ENCODE data around the gene KMT2B.

The KMT2B gene

GRCh38 chr19:35751839-35752745, 34.3 kb downstream of the KMT2B start:
- no peak overlapping the region for H3K4me3 ChIP-seq (replicated peaks; ENCODE audit: insufficient read depth, low read length)
- no peak for DNase-seq (ENCODE audit: low read depth in 1 of 2, low spot score in 1 of 2)
- TF ChIP-seq SPI1 (IDR thresholded peaks at IDR 0.05; ENCODE audit: borderline replicate concordance, low read depth) (no peak), POLR2AphosphoS5 (IDR thresholded peaks at IDR 0.05; ENCODE audit: low read depth) (no peak)
- no peaks in the 10 kb centered on the region for H3K27me3 ChIP-seq (ENCODE audit: insufficient read depth, poor library complexity, severe bottlenecking)
- H3K27ac ChIP-seq (replicated peaks) = no peak overlapping the region

- Histone ChIP-seq H3K27ac (replicated peaks) (no peak overlapping the region), H3K4me3 (replicated peaks; ENCODE audit: insufficient read depth, low read length) (no peak overlapping the region), H3K27me3 (ENCODE audit: insufficient read depth, poor library complexity, severe bottlenecking) (no peaks in the 10 kb centered on the region)
- TF ChIP-seq CTCF (IDR thresholded peaks at IDR 0.05; ENCODE audit: insufficient read depth, low read length) (no peak), GABPA (IDR thresholded peaks at IDR 0.05; ENCODE audit: low read depth) (no peak), REST (IDR thresholded peaks at IDR 0.05; ENCODE audit: insufficient replicate concordance, low read depth) (no peak), POLR2AphosphoS5 (IDR thresholded peaks at IDR 0.05; ENCODE audit: low read depth) (no peak), SPI1 (IDR thresholded peaks at IDR 0.05; ENCODE audit: borderline replicate concordance, low read depth) (no peak)
- no peak for DNase-seq (ENCODE audit: low read depth in 1 of 2, low spot score in 1 of 2)
These were observed 35.0 kb downstream of the KMT2B start for GRCh38 chr19:35752746-35753350.

GRCh38 chr19:35753634-35754369, 36.0 kb downstream of the KMT2B start:
- no peak for DNase-seq (ENCODE audit: low read depth in 1 of 2, low spot score in 1 of 2)
- H3K4me3 ChIP-seq (replicated peaks; ENCODE audit: insufficient read depth, low read length) = no peak overlapping the region
- TF ChIP-seq GABPA (IDR thresholded peaks at IDR 0.05; ENCODE audit: low read depth) (no peak), REST (IDR thresholded peaks at IDR 0.05; ENCODE audit: insufficient replicate concordance, low read depth) (no peak), POLR2AphosphoS5 (IDR thresholded peaks at IDR 0.05; ENCODE audit: low read depth) (no peak), CTCF (IDR thresholded peaks at IDR 0.05; ENCODE audit: insufficient read depth, low read length) (no peak), SPI1 (IDR thresholded peaks at IDR 0.05; ENCODE audit: borderline replicate concordance, low read depth) (no peak)
- H3K27ac ChIP-seq (replicated peaks) = no peak overlapping the region
- no peaks in the 10 kb centered on the region for H3K27me3 ChIP-seq (ENCODE audit: insufficient read depth, poor library complexity, severe bottlenecking)
